Progenitor cell of endocrine pancreas (in vitro differentiated cells): ENCODE results near the gene DDX31. TPM values are rescaled to one million over a fixed set of nuclear protein-coding genes. Genes with fewer than 3 reads are reported as not detected.

Experiments
- DNase-seq: peaks from one replicate; pipeline ENCODE4 v3.0.0; 2021; ENCODE audit warnings: low spot score; ENCODE audit not compliant: unreplicated experiment
- H3K27ac Mint-ChIP-seq: 2 replicates; pipeline ENCODE4 v1.8.0; 2021; ENCODE audit warnings: mild to moderate bottlenecking, moderate library complexity, mixed read lengths
- H3K27me3 Mint-ChIP-seq: 2 replicates; pipeline ENCODE4 v1.8.0; 2021; ENCODE audit warnings: mixed read lengths
- H3K36me3 Mint-ChIP-seq: 2 replicates; pipeline ENCODE4 v1.8.0; 2022; ENCODE audit warnings: mixed read lengths; ENCODE audit not compliant: insufficient read depth
- H3K4me1 Mint-ChIP-seq: 2 replicates; pipeline ENCODE4 v1.8.0; 2021; ENCODE audit warnings: low read depth, mixed read lengths
- H3K4me3 Mint-ChIP-seq: 2 replicates; pipeline ENCODE4 v1.8.0; 2021; ENCODE audit warnings: low read depth, mild to moderate bottlenecking, moderate library complexity, mixed read lengths
- H3K9me3 Mint-ChIP-seq: 2 replicates; pipeline ENCODE4 v1.8.0; 2021; ENCODE audit warnings: low read depth, mixed read lengths
- total RNA-seq: library from RNA; stranded (reverse); gene quantifications from 2 replicates; pipeline ENCODE4 v1.2.1, GENCODE V29; 2021
- TF ChIP-seq, protein P1 (sequence below): fragments of 200-600 bp; sonication (generic); IDR thresholded peaks from one replicate; pipeline ENCODE4 v1.5.0; 2021; ENCODE audit warnings: antibody characterized with exemption, mild to moderate bottlenecking; ENCODE audit not compliant: unreplicated experiment

DDX31 gene
- total RNA-seq, 1 donor from 2014 or later, result 16.7 TPM

DNA sequence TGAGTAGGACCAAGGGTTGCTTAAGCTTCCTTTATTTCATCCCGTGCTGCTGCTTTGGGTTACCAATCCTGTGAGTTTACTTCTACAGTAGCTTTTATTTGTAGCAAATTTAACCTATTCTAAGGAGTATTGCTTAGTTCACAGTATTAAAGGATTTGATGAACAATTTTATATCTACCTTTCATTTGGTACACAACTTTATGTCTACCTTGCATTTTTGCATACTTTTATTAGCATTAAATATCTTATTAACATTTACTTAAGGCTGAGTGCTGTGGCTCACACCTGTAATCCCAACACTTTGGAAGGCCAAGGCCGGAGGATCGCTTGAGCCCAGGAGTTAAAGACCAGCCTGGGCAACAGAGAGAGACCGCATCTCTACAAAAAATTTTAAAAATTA, 4.7 kb upstream of the DDX31 start:
- TF ChIP-seq, protein P1, sequence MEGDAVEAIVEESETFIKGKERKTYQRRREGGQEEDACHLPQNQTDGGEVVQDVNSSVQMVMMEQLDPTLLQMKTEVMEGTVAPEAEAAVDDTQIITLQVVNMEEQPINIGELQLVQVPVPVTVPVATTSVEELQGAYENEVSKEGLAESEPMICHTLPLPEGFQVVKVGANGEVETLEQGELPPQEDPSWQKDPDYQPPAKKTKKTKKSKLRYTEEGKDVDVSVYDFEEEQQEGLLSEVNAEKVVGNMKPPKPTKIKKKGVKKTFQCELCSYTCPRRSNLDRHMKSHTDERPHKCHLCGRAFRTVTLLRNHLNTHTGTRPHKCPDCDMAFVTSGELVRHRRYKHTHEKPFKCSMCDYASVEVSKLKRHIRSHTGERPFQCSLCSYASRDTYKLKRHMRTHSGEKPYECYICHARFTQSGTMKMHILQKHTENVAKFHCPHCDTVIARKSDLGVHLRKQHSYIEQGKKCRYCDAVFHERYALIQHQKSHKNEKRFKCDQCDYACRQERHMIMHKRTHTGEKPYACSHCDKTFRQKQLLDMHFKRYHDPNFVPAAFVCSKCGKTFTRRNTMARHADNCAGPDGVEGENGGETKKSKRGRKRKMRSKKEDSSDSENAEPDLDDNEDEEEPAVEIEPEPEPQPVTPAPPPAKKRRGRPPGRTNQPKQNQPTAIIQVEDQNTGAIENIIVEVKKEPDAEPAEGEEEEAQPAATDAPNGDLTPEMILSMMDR, result no peak
- Mint-ChIP-seq H3K36me3 (peaks cover 14% of the 10 kb centered on the region), H3K27ac (no peak overlapping the region), H3K4me1 (peaks cover 14% of the 10 kb centered on the region), H3K4me3 (no peak overlapping the region), H3K9me3 (no peaks in the 10 kb centered on the region), H3K27me3 (no peaks in the 10 kb centered on the region)
- no peak for DNase-seq

DNA sequence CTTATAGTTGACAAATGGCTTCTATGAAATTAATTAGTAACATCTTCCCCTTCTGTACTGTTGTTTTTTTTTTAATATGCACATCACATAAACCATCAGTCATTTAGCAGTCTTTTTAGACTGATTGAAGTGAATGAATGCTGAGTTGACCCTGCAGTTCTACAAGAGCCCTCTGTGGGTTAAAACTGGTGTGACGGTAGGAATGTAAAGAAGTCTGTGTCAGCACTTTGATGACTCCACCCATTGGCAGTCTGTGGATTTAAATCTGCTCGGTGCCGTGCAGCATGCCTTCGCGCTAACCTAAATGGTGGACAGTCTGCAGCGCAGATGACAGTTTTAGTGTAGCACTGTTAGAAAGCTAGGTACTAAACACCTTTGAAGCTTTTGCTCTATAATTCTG, 3.6 kb upstream of the DDX31 start:
- Mint-ChIP-seq H3K27ac (peak overlapping the region; percentile 8), H3K27me3 (no peaks in the 10 kb centered on the region), H3K9me3 (no peaks in the 10 kb centered on the region), H3K36me3 (peaks cover 6% of the 10 kb centered on the region), H3K4me3 (no peak overlapping the region), H3K4me1 (peaks cover 15% of the 10 kb centered on the region)
- DNase-seq, result no peak
- TF ChIP-seq, protein P1, result no peak

DNA sequence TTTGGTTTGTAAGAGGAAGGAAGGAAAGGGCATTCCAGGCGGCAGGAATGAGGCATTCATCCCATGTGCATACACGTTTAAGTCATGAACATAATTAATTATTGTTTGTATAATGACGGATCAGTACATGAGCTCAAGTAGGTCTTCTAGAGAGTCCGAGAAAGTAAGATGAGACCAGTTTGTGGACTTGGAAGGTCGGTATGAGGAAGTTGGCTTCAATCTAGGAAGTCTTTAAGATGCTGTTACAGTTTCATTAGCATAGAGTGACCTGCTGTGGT, 2.6 kb upstream of the DDX31 start:
- DNase-seq, result no peak
- Mint-ChIP-seq H3K27ac (peak overlapping the region; percentile 87), H3K4me3 (peak overlapping the region; percentile 92), H3K27me3 (no peaks in the 10 kb centered on the region), H3K36me3 (peaks cover 6% of the 10 kb centered on the region), H3K4me1 (peaks cover 21% of the 10 kb centered on the region), H3K9me3 (no peaks in the 10 kb centered on the region)
- TF ChIP-seq, protein P1, result no peak

DNA sequence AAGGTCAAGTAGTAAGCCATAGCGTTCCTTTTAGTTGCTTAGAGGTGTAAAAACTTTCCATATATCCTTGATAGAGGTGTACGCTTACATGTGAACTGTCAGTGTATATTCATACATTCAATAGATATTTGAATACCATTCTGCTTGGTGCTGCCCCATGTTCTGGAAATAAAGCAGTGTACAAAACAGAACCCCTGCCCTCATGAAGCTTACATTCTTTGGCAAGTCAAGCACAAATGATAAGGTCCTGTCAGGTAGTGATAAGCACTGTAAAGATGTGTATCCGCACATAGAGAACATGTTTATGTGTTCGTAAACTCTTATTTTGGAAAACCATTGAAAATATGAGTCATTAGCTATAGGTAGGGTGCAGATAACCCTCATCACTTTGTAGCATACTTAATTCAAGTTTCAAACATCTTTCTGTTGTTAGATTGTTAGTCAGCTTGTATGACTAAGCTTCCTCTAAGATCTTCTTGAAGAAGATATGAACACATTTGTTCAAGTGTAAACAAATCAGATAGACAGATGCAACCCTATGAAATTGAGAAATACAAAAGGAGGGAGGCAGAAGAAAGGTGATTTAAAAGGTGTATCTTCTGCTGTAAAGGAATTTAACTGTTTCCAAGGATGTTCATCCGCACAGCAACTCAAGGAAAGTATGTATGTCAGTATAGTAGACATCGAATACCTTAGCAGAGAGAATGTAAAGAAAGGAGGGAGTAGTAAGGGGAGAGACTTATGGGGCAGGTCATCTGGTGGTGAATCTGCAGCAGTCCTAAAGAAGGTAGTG, 2.0 kb upstream of the DDX31 start:
- Mint-ChIP-seq H3K4me1 (peaks cover 21% of the 10 kb centered on the region), H3K27ac (peak overlapping the region; percentile 94), H3K27me3 (no peaks in the 10 kb centered on the region), H3K36me3 (peaks cover 6% of the 10 kb centered on the region), H3K4me3 (peak overlapping the region; percentile 92), H3K9me3 (no peaks in the 10 kb centered on the region)
- TF ChIP-seq, protein P1, result no peak
- DNase-seq, result no peak

DNA sequence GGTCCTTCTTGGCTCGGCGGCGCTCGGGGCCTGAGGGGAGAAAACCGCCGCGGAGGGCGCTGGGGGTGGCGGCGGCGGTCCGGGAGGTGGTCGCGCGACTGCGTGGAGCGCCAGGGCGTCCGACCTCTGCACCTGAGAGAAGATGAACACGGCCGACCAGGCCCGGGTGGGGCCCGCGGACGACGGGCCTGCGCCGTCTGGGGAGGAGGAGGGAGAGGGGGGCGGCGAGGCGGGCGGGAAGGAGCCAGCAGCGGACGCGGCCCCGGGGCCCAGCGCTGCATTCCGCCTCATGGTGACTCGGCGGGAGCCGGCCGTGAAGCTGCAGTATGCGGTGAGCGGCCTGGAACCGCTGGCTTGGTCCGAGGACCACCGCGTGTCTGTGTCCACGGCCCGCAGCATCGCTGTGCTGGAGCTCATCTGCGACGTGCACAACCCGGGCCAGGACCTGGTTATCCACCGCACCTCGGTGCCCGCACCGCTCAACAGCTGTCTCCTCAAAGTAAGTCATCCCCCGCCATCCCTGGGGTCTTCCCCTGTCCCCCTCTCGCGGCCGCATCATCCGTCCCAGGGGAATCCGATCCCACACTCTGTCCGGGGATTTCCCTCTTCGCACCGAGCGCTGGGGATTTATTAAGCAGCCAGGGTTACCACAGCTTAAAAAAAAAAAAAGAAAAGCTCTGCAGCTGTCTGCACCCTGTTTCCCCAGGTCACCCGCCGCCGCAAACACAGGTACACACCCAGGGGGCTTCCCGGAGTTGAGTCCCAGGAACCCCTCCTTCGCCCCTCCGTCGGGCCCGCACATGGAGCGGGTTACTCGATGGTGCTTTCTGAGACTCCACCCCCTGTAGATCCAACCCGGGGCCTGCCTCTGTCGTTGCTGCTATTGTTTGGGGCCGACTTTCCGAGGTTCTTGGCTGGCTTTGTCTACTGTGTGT, 941 bp upstream of the DDX31 start, which contains the start of gene GTF3C4:
TSS of gene GTF3C4 (plus strand) at position 8 of the 935 bp plus-strand sequence. CDS start at position 143, 135 bp downstream.
- H3K9me3 Mint-ChIP-seq, result no peaks in the 10 kb centered on the region
- H3K27me3 Mint-ChIP-seq, result no peaks in the 10 kb centered on the region
- TF ChIP-seq, protein P1, result no peak
- peak within 1 kb of the TSS; percentile 98 for H3K27ac Mint-ChIP-seq
- peaks cover 21% of the 10 kb centered on the region for H3K4me1 Mint-ChIP-seq
- H3K36me3 Mint-ChIP-seq, result peaks cover 6% of the 10 kb centered on the region
- peak; percentile 29 for DNase-seq
- H3K4me3 Mint-ChIP-seq, result peak within 1 kb of the TSS; percentile 92
